Gastroesophageal sphincter (tissue), 4 donors: Measurements from ENCODE around the gene MAPKBP1. TPM values are rescaled to one million over a fixed set of nuclear protein-coding genes. Genes with fewer than 3 reads are reported as not detected.
"Not testable (repeated sequence)": the region's sequence is repeated elsewhere in the genome, so short reads cannot be mapped to it uniquely, and the experiment has no call there.

Source experiments
- ATAC-seq: fragments of 150-250 bp; one replicate; pipeline ENCODE4 v1.9.1; 2016; ENCODE audit warnings: mild to moderate bottlenecking, moderate library complexity
- H3K27ac ChIP-seq, 4 donors: fragments of 200-600 bp; sonication (generic) in 3 of 4; 1 replicate in 3 of 4; 2 replicates in 1 of 4; pipeline ENCODE4 v1.5.1; 2016 to 2019
- H3K27me3 ChIP-seq: fragments of 200-600 bp; sonication (generic); one replicate; pipeline ENCODE4 v1.5.1; 2019
- H3K36me3 ChIP-seq, 2 donors: fragments of 200-600 bp; sonication (generic); one replicate each; pipeline ENCODE4 v1.5.1; 2019; ENCODE audit warnings: control low read depth in 1 of 2
- H3K4me1 ChIP-seq, 3 donors: fragments of 200-600 bp; sonication (generic); 1 replicate in 2 of 3; 2 replicates in 1 of 3; pipeline ENCODE4 v1.5.1; 2016 to 2019; ENCODE audit warnings: control low read depth in 2 of 3
- H3K4me3 ChIP-seq, 2 donors: fragments of 200-600 bp; sonication (generic); one replicate each; pipeline ENCODE4 v1.5.1; 2019; ENCODE audit warnings: mild to moderate bottlenecking in 1 of 2, moderate library complexity in 1 of 2
- H3K9me3 ChIP-seq, 3 donors: fragments of 200-600 bp; sonication (generic); one replicate each; pipeline ENCODE4 v1.5.1; 2017 to 2019; ENCODE audit warnings: control low read depth in 2 of 3
- CTCF ChIP-seq, 4 experiments: fragments of 200-600 bp in 2 of 4; fragments of 450-650 bp in 2 of 4; sonication (generic) in 1 of 4; IDR thresholded peaks; one replicate each; pipeline ENCODE4 v1.5.1; 2017 to 2019; ENCODE audit warnings: antibody characterized with exemption in 4 of 4, mild to moderate bottlenecking in 2 of 4, moderate library complexity in 2 of 4
- EP300 ChIP-seq: sonication (generic); formaldehyde crosslinking; IDR thresholded peaks from one replicate; pipeline ENCODE4 v1.6.1; 2017; ENCODE audit warnings: antibody characterized with exemption, mild to moderate bottlenecking
- POLR2A ChIP-seq, 2 donors: fragments of 450-650 bp; IDR thresholded peaks; one replicate each; pipeline ENCODE4 v1.6.1; 2017; ENCODE audit warnings: antibody characterized with exemption in 2 of 2, mild to moderate bottlenecking in 2 of 2, moderate library complexity in 1 of 2
- POLR2AphosphoS5 ChIP-seq: sonication (generic); formaldehyde crosslinking; IDR thresholded peaks from one replicate; pipeline ENCODE4 v1.6.1; 2017; ENCODE audit warnings: antibody characterized with exemption
- WGBS, 2 donors: methylation state at CpG; one replicate each; pipeline ENCODE4 v1.1.5; 2018; ENCODE audit warnings: low coverage in 1 of 2; 5-methylcytosine and 5-hydroxymethylcytosine counted together
- total RNA-seq, 4 donors: library from RNA; depleted of rRNA; stranded (reverse); fragments of >200 nt; gene quantifications; one replicate each; pipeline ENCODE4 v1.1.0, GENCODE V29; 2016

MAPKBP1 gene
- 10 to 100 TPM; 25.1 to 48.9 (median 30.6) TPM for total RNA-seq

GRCh38 chr15:41774062-41774881 lies at the start of gene MAPKBP1:
Gene MAPKBP1, plus strand, starts transcription at chr15:41774484. Its CDS starts 792 bp downstream, at chr15:41775276.
- peak within 1 kb of the TSS; percentile 57 to 92 (median 90) for H3K27ac ChIP-seq
- no peaks in the 10 kb centered on the region for H3K9me3 ChIP-seq
- WGBS, 2 donors: 0% methylated on average over 10 to 11 of the region's 62 CpGs
- H3K4me3 ChIP-seq: peak within 1 kb of the TSS; percentile 49 to 77
- peak; percentile 96 for ATAC-seq
- H3K36me3 ChIP-seq: peaks cover 0 to 3% of the 10 kb centered on the region in 2 donors
- peaks cover 12 to 62% (median 26%) of the 10 kb centered on the region in 3 donors for H3K4me1 ChIP-seq
- TF ChIP-seq POLR2A (IDR thresholded peaks at IDR 0.05): peak in 1 of 2 donors; percentile 54
- TF ChIP-seq CTCF (IDR thresholded peaks at IDR 0.05): peak in 3 of 4 experiments; percentile 67 to 79 (median 73)
- no peak for TF ChIP-seq EP300
- peak; percentile 96 for TF ChIP-seq POLR2AphosphoS5
- no peaks in the 10 kb centered on the region for H3K27me3 ChIP-seq

GRCh38 chr15:41727143-41727542 lies 47.1 kb upstream of the MAPKBP1 start:
- Histone ChIP-seq H3K36me3 (peaks cover 0 to 37% of the 10 kb centered on the region in 2 donors), H3K4me1 (no peaks in the 10 kb centered on the region), H3K9me3 (no peaks in the 10 kb centered on the region), H3K27me3 (no peaks in the 10 kb centered on the region), H3K4me3 (no peak overlapping the region), H3K27ac (no peak overlapping the region)
- TF ChIP-seq CTCF (IDR thresholded peaks at IDR 0.05) (no peak), POLR2AphosphoS5 (no peak), POLR2A (IDR thresholded peaks at IDR 0.05) (no peak), EP300 (no peak)
- WGBS, 2 donors: 96 to 100% methylated on average over 2 to 3 of the region's 3 CpGs
- ATAC-seq: no peak

GRCh38 chr15:41728061-41728460 lies 46.2 kb upstream of the MAPKBP1 start:
- not testable (repeated sequence) for H3K27me3 ChIP-seq, ATAC-seq, H3K9me3 ChIP-seq, H3K4me1 ChIP-seq, H3K27ac ChIP-seq, H3K4me3 ChIP-seq
- H3K36me3 ChIP-seq: peaks cover 0 to 46% of the 10 kb centered on the region in 2 donors
- 94 to 97% methylated on average over 3 to 7 of the region's 11 CpGs for WGBS, 2 donors

GRCh38 chr15:41730543-41730942 lies 43.7 kb upstream of the MAPKBP1 start:
- H3K4me3 ChIP-seq: no peak overlapping the region
- TF ChIP-seq EP300 (no peak), POLR2AphosphoS5 (no peak), POLR2A (IDR thresholded peaks at IDR 0.05) (no peak)
- H3K9me3 ChIP-seq: no peaks in the 10 kb centered on the region
- no peak for ATAC-seq
- H3K27ac ChIP-seq: no peak overlapping the region
- H3K4me1 ChIP-seq: no peaks in the 10 kb centered on the region
- 78 to 81% methylated on average over 4 of the region's 4 CpGs for whole genome bisulfite sequencing, 2 donors
- H3K36me3 ChIP-seq: peaks cover 0 to 67% of the 10 kb centered on the region in 2 donors
- H3K27me3 ChIP-seq: no peaks in the 10 kb centered on the region

GRCh38 chr15:41732483-41732882 lies 41.8 kb upstream of the MAPKBP1 start:
- no peak for ATAC-seq
- TF ChIP-seq CTCF (IDR thresholded peaks at IDR 0.05) (no peak), POLR2A (IDR thresholded peaks at IDR 0.05) (no peak), EP300 (no peak), POLR2AphosphoS5 (no peak)
- Histone ChIP-seq H3K27me3 (no peaks in the 10 kb centered on the region), H3K36me3 (peaks cover 4 to 86% of the 10 kb centered on the region in 2 donors), H3K4me1 (no peaks in the 10 kb centered on the region), H3K4me3 (no peak overlapping the region), H3K27ac (no peak overlapping the region), H3K9me3 (no peaks in the 10 kb centered on the region)
- WGBS, 2 donors: 94% methylated on average over 1 of the region's 1 CpG; no CpG with 5 or more reads in 1 of the 2 donors

- WGBS, 2 donors: 86 to 100% methylated on average over 4 of the region's 4 CpGs
- no peak overlapping the region for H3K4me3 ChIP-seq
- H3K4me1 ChIP-seq: no peaks in the 10 kb centered on the region
- H3K9me3 ChIP-seq: no peaks in the 10 kb centered on the region
- peaks cover 4 to 89% of the 10 kb centered on the region in 2 donors for H3K36me3 ChIP-seq
- no peak for ATAC-seq
- H3K27me3 ChIP-seq: no peaks in the 10 kb centered on the region
- no peak for TF ChIP-seq EP300
- TF ChIP-seq POLR2A (IDR thresholded peaks at IDR 0.05): no peak
- TF ChIP-seq CTCF (IDR thresholded peaks at IDR 0.05): no peak
- no peak for TF ChIP-seq POLR2AphosphoS5
- no peak overlapping the region for H3K27ac ChIP-seq
Observed at GRCh38 chr15:41734079-41734478, 40.2 kb upstream of the MAPKBP1 start.
